ENCODE data around the gene RIT2.

The RIT2 gene

DNA sequence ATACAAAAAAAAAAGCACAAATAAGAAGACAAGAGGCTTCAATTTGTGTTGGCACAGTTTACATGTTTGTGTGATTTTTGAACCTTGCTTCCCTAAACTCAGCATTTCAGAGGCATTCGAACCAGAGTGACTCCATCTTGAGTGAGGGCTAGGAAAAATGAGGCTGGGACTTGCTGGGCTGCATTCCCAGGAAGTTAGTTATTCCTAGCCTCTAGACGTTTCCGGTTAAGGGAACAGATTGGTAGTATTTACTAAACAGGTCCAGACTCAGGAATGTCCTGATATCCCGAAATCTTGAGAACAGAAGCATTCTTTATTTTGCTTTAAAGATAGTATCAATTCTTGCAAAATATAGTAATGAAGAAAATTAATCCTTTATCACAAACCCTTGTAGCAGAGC, 46.7 kb downstream of the RIT2 start:
- TF ChIP-seq ZFP3 (CRISPR knock-in tag; IDR thresholded peaks at IDR 0.05) (no peak), ESRRG (CRISPR knock-in tag; IDR thresholded peaks at IDR 0.05) (no peak), ZNF565 (CRISPR knock-in tag; conservative IDR thresholded peaks at IDR 0.05; ENCODE audit: low read depth) (no peak), ZNF70 (CRISPR knock-in tag; IDR thresholded peaks at IDR 0.05) (no peak), ARNTL (CRISPR knock-in tag; IDR thresholded peaks at IDR 0.05; ENCODE audit: borderline replicate concordance, low read depth) (no peak), ZC3H10 (CRISPR knock-in tag; IDR thresholded peaks at IDR 0.05) (no peak), RARB (CRISPR knock-in tag; IDR thresholded peaks at IDR 0.05) (no peak), POU6F1 (CRISPR knock-in tag; IDR thresholded peaks at IDR 0.05; ENCODE audit: borderline replicate concordance, low read depth) (no peak), ZNF8 (CRISPR knock-in tag; IDR thresholded peaks at IDR 0.05) (no peak), GLIS3 (CRISPR knock-in tag; IDR thresholded peaks at IDR 0.05) (no peak)
- ATAC-seq = no peak

DNA sequence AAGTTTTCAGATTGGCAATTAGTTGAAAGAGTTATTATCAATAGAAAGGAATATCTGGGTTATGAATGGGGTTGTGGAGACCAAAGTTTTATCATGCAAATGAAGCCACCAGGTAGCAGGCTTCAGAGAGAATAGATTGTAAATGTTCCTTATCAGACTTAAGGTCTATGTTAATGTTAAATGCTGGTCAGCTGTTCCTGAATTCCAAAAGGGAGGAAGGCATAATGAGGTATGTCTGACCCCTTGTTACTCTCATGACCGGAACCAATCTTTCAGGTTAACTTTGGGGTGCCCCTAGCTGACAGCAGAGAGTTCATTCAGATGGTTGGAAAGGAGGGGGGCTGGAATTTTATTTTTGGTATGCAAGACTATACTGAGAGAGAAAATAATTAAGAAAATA, 47.9 kb downstream of the RIT2 start:
- TF ChIP-seq CSRNP3 (CRISPR knock-in tag; IDR thresholded peaks at IDR 0.05) (no peak), GLIS3 (CRISPR knock-in tag; IDR thresholded peaks at IDR 0.05) (no peak), ESRRG (CRISPR knock-in tag; IDR thresholded peaks at IDR 0.05) (no peak), ZFP30 (CRISPR knock-in tag; IDR thresholded peaks at IDR 0.05) (no peak), TSHZ2 (CRISPR knock-in tag; IDR thresholded peaks at IDR 0.05) (no peak), CSDC2 (CRISPR knock-in tag; IDR thresholded peaks at IDR 0.05) (no peak), ZNF70 (CRISPR knock-in tag; IDR thresholded peaks at IDR 0.05) (no peak), PPARA (CRISPR knock-in tag; IDR thresholded peaks at IDR 0.05; ENCODE audit: borderline replicate concordance) (no peak), SNAI2 (CRISPR knock-in tag; IDR thresholded peaks at IDR 0.05) (no peak), ZNF8 (CRISPR knock-in tag; IDR thresholded peaks at IDR 0.05) (no peak), ZFP3 (CRISPR knock-in tag; IDR thresholded peaks at IDR 0.05) (no peak), RARB (CRISPR knock-in tag; IDR thresholded peaks at IDR 0.05) (no peak), ARNTL (CRISPR knock-in tag; IDR thresholded peaks at IDR 0.05; ENCODE audit: borderline replicate concordance, low read depth) (no peak), ISL1 (CRISPR knock-in tag; IDR thresholded peaks at IDR 0.05) (no peak), POU6F1 (CRISPR knock-in tag; IDR thresholded peaks at IDR 0.05; ENCODE audit: borderline replicate concordance, low read depth) (no peak), TOX (CRISPR knock-in tag; IDR thresholded peaks at IDR 0.05; ENCODE audit: borderline replicate concordance) (no peak), TCF4 (CRISPR knock-in tag; IDR thresholded peaks at IDR 0.05; ENCODE audit: borderline replicate concordance) (no peak), ZC3H10 (CRISPR knock-in tag; IDR thresholded peaks at IDR 0.05) (no peak), OSR1 (CRISPR knock-in tag; IDR thresholded peaks at IDR 0.05) (no peak)
- TF ChIP-seq, protein P1, sequence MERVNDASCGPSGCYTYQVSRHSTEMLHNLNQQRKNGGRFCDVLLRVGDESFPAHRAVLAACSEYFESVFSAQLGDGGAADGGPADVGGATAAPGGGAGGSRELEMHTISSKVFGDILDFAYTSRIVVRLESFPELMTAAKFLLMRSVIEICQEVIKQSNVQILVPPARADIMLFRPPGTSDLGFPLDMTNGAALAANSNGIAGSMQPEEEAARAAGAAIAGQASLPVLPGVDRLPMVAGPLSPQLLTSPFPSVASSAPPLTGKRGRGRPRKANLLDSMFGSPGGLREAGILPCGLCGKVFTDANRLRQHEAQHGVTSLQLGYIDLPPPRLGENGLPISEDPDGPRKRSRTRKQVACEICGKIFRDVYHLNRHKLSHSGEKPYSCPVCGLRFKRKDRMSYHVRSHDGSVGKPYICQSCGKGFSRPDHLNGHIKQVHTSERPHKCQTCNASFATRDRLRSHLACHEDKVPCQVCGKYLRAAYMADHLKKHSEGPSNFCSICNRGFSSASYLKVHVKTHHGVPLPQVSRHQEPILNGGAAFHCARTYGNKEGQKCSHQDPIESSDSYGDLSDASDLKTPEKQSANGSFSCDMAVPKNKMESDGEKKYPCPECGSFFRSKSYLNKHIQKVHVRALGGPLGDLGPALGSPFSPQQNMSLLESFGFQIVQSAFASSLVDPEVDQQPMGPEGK (CRISPR knock-in tag; IDR thresholded peaks at IDR 0.05; ENCODE audit: borderline replicate concordance) = no peak
- ATAC-seq = no peak

GRCh38 chr18:43061816-43062215, 53.7 kb downstream of the RIT2 start:
- no peak for ATAC-seq
- TF ChIP-seq ZNF8 (CRISPR knock-in tag; IDR thresholded peaks at IDR 0.05) (no peak), ZNF565 (CRISPR knock-in tag; conservative IDR thresholded peaks at IDR 0.05; ENCODE audit: low read depth) (no peak), BACH2 (CRISPR knock-in tag; IDR thresholded peaks at IDR 0.05; ENCODE audit: borderline replicate concordance) (no peak), ZFP30 (CRISPR knock-in tag; IDR thresholded peaks at IDR 0.05) (no peak), CREB5 (CRISPR knock-in tag; IDR thresholded peaks at IDR 0.05; ENCODE audit: low read depth) (no peak), ESRRG (CRISPR knock-in tag; IDR thresholded peaks at IDR 0.05) (no peak), OSR1 (CRISPR knock-in tag; IDR thresholded peaks at IDR 0.05) (no peak), PPARA (CRISPR knock-in tag; IDR thresholded peaks at IDR 0.05; ENCODE audit: borderline replicate concordance) (no peak), ZNF70 (CRISPR knock-in tag; IDR thresholded peaks at IDR 0.05) (no peak), ZFP3 (CRISPR knock-in tag; IDR thresholded peaks at IDR 0.05) (no peak), ISL1 (CRISPR knock-in tag; IDR thresholded peaks at IDR 0.05) (no peak), TOX (CRISPR knock-in tag; IDR thresholded peaks at IDR 0.05; ENCODE audit: borderline replicate concordance) (no peak), SNAI2 (CRISPR knock-in tag; IDR thresholded peaks at IDR 0.05) (no peak), CSRNP3 (CRISPR knock-in tag; IDR thresholded peaks at IDR 0.05) (no peak)

All from SK-N-SH treated with all-trans-retinoic acid at 6 μM for 48 hours (cell line).